CD4-positive, alpha-beta T cell (primary cell): ENCODE results near the gene TMEM132D. TPM values are rescaled to one million over a fixed set of nuclear protein-coding genes. Genes with fewer than 3 reads are reported as not detected.

Source experiments
- ATAC-seq: fragments of 200-7000 bp; cut with Tn5 transposase; one replicate; pipeline ENCODE4 v1.10.0; 2022; ENCODE audit warnings: mild to moderate bottlenecking; ENCODE audit not compliant: poor library complexity
- CTCF ChIA-PET: fragments of 350-600 bp; sonication (Branson Sonifier 250); formaldehyde crosslinking; loops from one replicate; lab custom pipeline; 2021; ENCODE audit warnings: antibody characterized with exemption, inconsistent platforms; lab: Charles Lee
- POLR2A ChIA-PET: fragments of 350-600 bp; sonication (Branson Sonifier 250); formaldehyde crosslinking; loops from one replicate; lab custom pipeline; 2021; ENCODE audit warnings: antibody characterized with exemption, inconsistent platforms; lab: Charles Lee
- DNase-seq, 14 experiments: peaks; one replicate each; pipeline ENCODE4 v3.0.0-alpha.2; 2013 to 2020; ENCODE audit warnings: mixed read lengths in 2 of 14
- H3K27ac ChIP-seq, 2 donors: one replicate each; pipeline versions ENCODE4 v1.5.1 to v1.7.0; 2013; ENCODE audit warnings: low read length in 2 of 2, low read depth in 1 of 2, mild to moderate bottlenecking in 1 of 2
- H3K27me3 ChIP-seq, 2 experiments: 1 replicate in 1 of 2; 2 replicates in 1 of 2; pipeline versions ENCODE4 v1.6.1 to v1.7.0; 2013; ENCODE audit warnings: low read length in 2 of 2, control low read depth in 1 of 2, mild to moderate bottlenecking in 1 of 2, moderate library complexity in 1 of 2; ENCODE audit not compliant: insufficient read depth in 2 of 2, control insufficient read depth in 1 of 2
- H3K36me3 ChIP-seq: one replicate; pipeline ENCODE4 v1.6.1; 2013; ENCODE audit warnings: low read length, control low read depth; ENCODE audit not compliant: insufficient read depth
- H3K4me1 ChIP-seq: one replicate; pipeline ENCODE4 v1.6.1; 2013; ENCODE audit warnings: low read length, control low read depth; ENCODE audit not compliant: insufficient read depth
- H3K4me3 ChIP-seq: one replicate; pipeline ENCODE4 v1.5.1; 2013; ENCODE audit warnings: mild to moderate bottlenecking, low read length, moderate library complexity
- H3K9me3 ChIP-seq, 2 experiments: 1 replicate in 1 of 2; 2 replicates in 1 of 2; pipeline versions ENCODE4 v1.6.1 to v1.7.0; 2013; ENCODE audit warnings: low read length in 2 of 2, mild to moderate bottlenecking in 2 of 2, control low read depth in 1 of 2, moderate library complexity in 1 of 2; ENCODE audit not compliant: control insufficient read depth in 1 of 2, insufficient read depth in 1 of 2
- H3K27ac Mint-ChIP-seq: one replicate; pipeline ENCODE4 v1.8.0; 2020; ENCODE audit warnings: mixed read lengths
- H3K27me3 Mint-ChIP-seq: one replicate; pipeline ENCODE4 v1.8.0; 2021; ENCODE audit warnings: mixed read lengths
- H3K36me3 Mint-ChIP-seq: one replicate; pipeline ENCODE4 v1.8.0; 2021; ENCODE audit warnings: low read depth, mixed read lengths
- H3K4me1 Mint-ChIP-seq: one replicate; pipeline ENCODE4 v1.8.0; 2021; ENCODE audit warnings: low read depth, mixed read lengths
- H3K4me3 Mint-ChIP-seq: one replicate; pipeline ENCODE4 v1.8.0; 2020; ENCODE audit warnings: mild to moderate bottlenecking, mixed read lengths
- H3K9me3 Mint-ChIP-seq: one replicate; pipeline ENCODE4 v1.8.0; 2020; ENCODE audit warnings: mixed read lengths
- intact Hi-C, 2 experiments: fragments of 100-400 bp; cut with DNase I in 1 of 2; cut with micrococcal nuclease in 1 of 2; formaldehyde crosslinking; loops; one replicate each; pipeline versions ENCODE4 v1.15.1 to v1.9.0; 2023 to 2025; cut with DNase I, micrococcal nuclease
- total RNA-seq, 174 experiments: library from RNA in 2 of 174; stranded (reverse) in 2 of 174; gene quantifications; one replicate each; pipeline ENCODE4 v1.2.3 and lab custom pipeline; 2021 to 2026
- TF ChIP-seq, protein P1 (sequence below): fragments of 200-600 bp; IDR thresholded peaks from one replicate; pipeline ENCODE4 v1.8.0; 2022; ENCODE audit warnings: antibody characterized with exemption, mild to moderate bottlenecking

Gene TMEM132D
- total RNA-seq, 2 experiments from 2014 or later = not detected

DNA sequence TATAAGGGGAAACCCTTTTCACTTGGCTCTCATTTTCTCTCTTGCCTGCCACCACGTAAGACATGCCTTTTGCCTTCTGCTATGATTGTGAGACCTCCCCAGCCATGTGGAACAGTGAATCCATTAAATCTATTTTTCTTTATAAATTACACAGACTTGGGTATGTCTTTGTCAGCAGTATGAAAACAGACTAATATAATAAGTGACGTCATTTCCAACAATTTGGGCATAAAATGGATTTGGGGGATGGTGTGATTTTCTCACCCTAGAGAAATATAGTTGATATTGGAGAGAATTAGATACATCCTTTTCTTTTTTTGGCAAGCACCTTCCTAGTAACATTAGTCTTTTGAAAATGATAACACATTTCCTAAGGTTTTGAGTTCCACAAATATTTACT is 490.5 kb downstream of the TMEM132D start:
- Mint-ChIP-seq H3K9me3 (peaks cover 7% of the 10 kb centered on the region), H3K27ac (no peak overlapping the region), H3K4me1 (no peaks in the 10 kb centered on the region), H3K4me3 (no peak overlapping the region), H3K36me3 (no peaks in the 10 kb centered on the region), H3K27me3 (no peaks in the 10 kb centered on the region)
- Histone ChIP-seq H3K27me3 (no peaks in the 10 kb centered on the region), H3K36me3 (no peaks in the 10 kb centered on the region), H3K9me3 (no peaks in the 10 kb centered on the region), H3K27ac (no peak overlapping the region), H3K4me3 (no peak overlapping the region), H3K4me1 (no peaks in the 10 kb centered on the region)
- ATAC-seq (no peak), DNase-seq (no peak)
- ChIA-PET POLR2A (no interaction called here), CTCF (no interaction called here)
- TF ChIP-seq, protein P1, sequence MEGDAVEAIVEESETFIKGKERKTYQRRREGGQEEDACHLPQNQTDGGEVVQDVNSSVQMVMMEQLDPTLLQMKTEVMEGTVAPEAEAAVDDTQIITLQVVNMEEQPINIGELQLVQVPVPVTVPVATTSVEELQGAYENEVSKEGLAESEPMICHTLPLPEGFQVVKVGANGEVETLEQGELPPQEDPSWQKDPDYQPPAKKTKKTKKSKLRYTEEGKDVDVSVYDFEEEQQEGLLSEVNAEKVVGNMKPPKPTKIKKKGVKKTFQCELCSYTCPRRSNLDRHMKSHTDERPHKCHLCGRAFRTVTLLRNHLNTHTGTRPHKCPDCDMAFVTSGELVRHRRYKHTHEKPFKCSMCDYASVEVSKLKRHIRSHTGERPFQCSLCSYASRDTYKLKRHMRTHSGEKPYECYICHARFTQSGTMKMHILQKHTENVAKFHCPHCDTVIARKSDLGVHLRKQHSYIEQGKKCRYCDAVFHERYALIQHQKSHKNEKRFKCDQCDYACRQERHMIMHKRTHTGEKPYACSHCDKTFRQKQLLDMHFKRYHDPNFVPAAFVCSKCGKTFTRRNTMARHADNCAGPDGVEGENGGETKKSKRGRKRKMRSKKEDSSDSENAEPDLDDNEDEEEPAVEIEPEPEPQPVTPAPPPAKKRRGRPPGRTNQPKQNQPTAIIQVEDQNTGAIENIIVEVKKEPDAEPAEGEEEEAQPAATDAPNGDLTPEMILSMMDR = no peak
- intact Hi-C loops = no loop called here

DNA sequence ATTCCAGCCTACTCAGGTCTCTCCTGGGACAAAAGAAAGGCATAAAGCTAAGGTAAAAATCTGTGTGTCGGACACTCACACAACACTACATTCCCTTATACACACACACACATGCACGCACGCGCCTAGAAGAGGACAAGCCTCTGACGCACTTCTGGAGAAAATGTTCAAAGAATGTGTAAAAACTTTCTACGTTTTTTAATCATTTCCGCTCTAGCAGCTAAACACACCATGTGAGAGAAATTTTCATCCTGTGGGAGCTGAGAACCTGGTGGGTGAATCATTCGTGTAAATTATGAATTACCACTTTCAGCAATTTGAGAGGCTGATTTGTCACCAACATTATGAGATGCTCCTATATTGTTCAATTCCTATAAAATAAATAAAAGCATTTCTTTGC is 494.5 kb downstream of the TMEM132D start:
- H3K36me3 Mint-ChIP-seq = no peaks in the 10 kb centered on the region
- H3K4me3 Mint-ChIP-seq = no peak overlapping the region
- Histone ChIP-seq H3K4me3 (no peak overlapping the region), H3K4me1 (no peaks in the 10 kb centered on the region), H3K27ac (no peak overlapping the region), H3K9me3 (peaks cover 0 to 3% of the 10 kb centered on the region in 2 experiments), H3K36me3 (no peaks in the 10 kb centered on the region), H3K27me3 (no peaks in the 10 kb centered on the region)
- H3K9me3 Mint-ChIP-seq = peaks cover 4% of the 10 kb centered on the region
- CTCF ChIA-PET = no interaction called here
- DNase-seq (no peak), ATAC-seq (no peak)
- H3K4me1 Mint-ChIP-seq = no peaks in the 10 kb centered on the region
- TF ChIP-seq, protein P1 = no peak
- H3K27me3 Mint-ChIP-seq = no peaks in the 10 kb centered on the region
- POLR2A ChIA-PET = no interaction called here
- no peak overlapping the region for H3K27ac Mint-ChIP-seq
- intact Hi-C loops = no loop called here

DNA sequence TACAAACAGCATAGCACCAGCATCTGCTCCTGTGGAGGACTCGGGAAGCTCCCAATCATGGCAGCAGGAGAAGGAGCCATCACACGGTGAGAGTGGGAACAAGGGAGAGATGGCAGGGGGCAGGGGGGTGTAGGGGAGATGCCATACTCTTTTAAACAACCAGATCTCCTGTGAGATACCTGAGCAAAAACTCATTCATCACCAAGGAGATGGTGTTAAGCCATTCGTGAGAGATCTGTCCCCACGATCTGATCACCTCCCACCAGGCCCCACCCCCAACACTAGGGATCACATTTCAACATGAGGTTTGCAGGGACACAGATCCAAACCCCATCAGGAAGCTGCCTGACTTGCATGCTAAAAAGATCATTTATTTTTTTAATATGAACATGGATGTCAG is 499.3 kb downstream of the TMEM132D start:
- no peak for DNase-seq
- H3K36me3 Mint-ChIP-seq = no peaks in the 10 kb centered on the region
- ChIA-PET POLR2A (no interaction called here), CTCF (no interaction called here)
- H3K36me3 ChIP-seq = no peaks in the 10 kb centered on the region
- H3K27me3 Mint-ChIP-seq = no peaks in the 10 kb centered on the region
- peaks cover 9% of the 10 kb centered on the region for H3K9me3 Mint-ChIP-seq
- no peak overlapping the region for H3K27ac ChIP-seq
- no peak overlapping the region for H3K27ac Mint-ChIP-seq
- no peak for ATAC-seq
- H3K9me3 ChIP-seq = peaks cover 0 to 15% of the 10 kb centered on the region in 2 experiments
- TF ChIP-seq, protein P1 = no peak
- H3K4me3 Mint-ChIP-seq = no peak overlapping the region
- H3K4me3 ChIP-seq = no peak overlapping the region
- H3K4me1 Mint-ChIP-seq = no peaks in the 10 kb centered on the region
- no peaks in the 10 kb centered on the region for H3K27me3 ChIP-seq
- H3K4me1 ChIP-seq = no peaks in the 10 kb centered on the region
- intact Hi-C loops = no loop called here
